RWPE2 (cell line): Measurements from ENCODE around the gene TOR1A.

Experiments
- ATAC-seq: fragments of 200-7000 bp; cut with Tn5 transposase; 3 replicates; pipeline ENCODE4 v1.9.1; 2021; ENCODE audit warnings: low read depth
- DNase-seq: peaks from one replicate; pipeline ENCODE4 v3.0.0-alpha.2; 2020; ENCODE audit warnings: low spot score
- H3K27ac ChIP-seq: fragments of 450-650 bp; 2 replicates; pipeline ENCODE4 v1.5.1; 2017; ENCODE audit warnings: mild to moderate bottlenecking; ENCODE audit not compliant: poor library complexity, severe bottlenecking
- H3K27me3 ChIP-seq: fragments of 250-450 bp; sonication (Bioruptor Pico); 2 replicates; pipeline ENCODE4 v1.5.1; 2021; ENCODE audit warnings: mild to moderate bottlenecking, moderate library complexity; ENCODE audit not compliant: insufficient read depth, poor library complexity, severe bottlenecking
- H3K36me3 ChIP-seq: fragments of 250-450 bp; sonication (Bioruptor Pico); 2 replicates; pipeline ENCODE4 v1.5.1; 2020; ENCODE audit warnings: low read depth, mild to moderate bottlenecking, moderate library complexity
- H3K4me1 ChIP-seq: fragments of 250-450 bp; sonication (Bioruptor Pico); 2 replicates; pipeline ENCODE4 v1.5.1; 2021; ENCODE audit warnings: mild to moderate bottlenecking, moderate library complexity; ENCODE audit not compliant: insufficient read depth, poor library complexity, severe bottlenecking
- H3K4me3 ChIP-seq: fragments of 250-450 bp; sonication (Bioruptor Pico); 2 replicates; pipeline ENCODE4 v1.5.1; 2021; ENCODE audit warnings: mild to moderate bottlenecking, moderate library complexity; ENCODE audit not compliant: severe bottlenecking
- H3K9me3 ChIP-seq: fragments of 250-450 bp; sonication (Bioruptor Pico); 2 replicates; pipeline ENCODE4 v1.5.1; 2021; ENCODE audit warnings: mild to moderate bottlenecking, moderate library complexity; ENCODE audit not compliant: severe bottlenecking
- CTCF ChIP-seq: fragments of 450-650 bp; IDR thresholded peaks from one replicate; pipeline ENCODE4 v1.5.1; 2017; ENCODE audit warnings: mild to moderate bottlenecking, moderate library complexity; ENCODE audit not compliant: poor library complexity, severe bottlenecking

TOR1A gene

GRCh38 chr9:129841071-129841470 is 17.1 kb upstream of the TOR1A start:
- DNase-seq (no peak), ATAC-seq (no peak)
- Histone ChIP-seq H3K27me3 (no peaks in the 10 kb centered on the region), H3K4me1 (peaks cover 9% of the 10 kb centered on the region), H3K9me3 (no peaks in the 10 kb centered on the region), H3K27ac (no peak overlapping the region), H3K36me3 (no peaks in the 10 kb centered on the region), H3K4me3 (no peak overlapping the region)
- TF ChIP-seq CTCF = no peak

GRCh38 chr9:129840034-129840433 is 16.1 kb upstream of the TOR1A start:
- H3K9me3 ChIP-seq = no peaks in the 10 kb centered on the region
- H3K36me3 ChIP-seq = no peaks in the 10 kb centered on the region
- peaks cover 9% of the 10 kb centered on the region for H3K4me1 ChIP-seq
- no peaks in the 10 kb centered on the region for H3K27me3 ChIP-seq
- no peak for DNase-seq
- H3K4me3 ChIP-seq = no peak overlapping the region
- no peak for TF ChIP-seq CTCF
- H3K27ac ChIP-seq = no peak overlapping the region
- no peak for ATAC-seq

GRCh38 chr9:129839324-129840023 is 15.5 kb upstream of the TOR1A start:
- ATAC-seq (no peak), DNase-seq (no peak)
- Histone ChIP-seq H3K36me3 (no peaks in the 10 kb centered on the region), H3K27me3 (no peaks in the 10 kb centered on the region), H3K4me3 (no peak overlapping the region), H3K27ac (peak overlapping the region; percentile 7), H3K9me3 (no peaks in the 10 kb centered on the region), H3K4me1 (peaks cover 9% of the 10 kb centered on the region)
- no peak for TF ChIP-seq CTCF

- peak; percentile 66 for ATAC-seq
- no peak for TF ChIP-seq CTCF
Observed at GRCh38 chr9:129838707-129839259, 14.8 kb upstream of the TOR1A start.

More at GRCh38 chr9:129838707-129839259, 14.8 kb upstream of the TOR1A start:
- no peaks in the 10 kb centered on the region for H3K36me3 ChIP-seq
- no peaks in the 10 kb centered on the region for H3K9me3 ChIP-seq
- DNase-seq = no peak
- H3K27ac ChIP-seq = peak overlapping the region; percentile 7
- no peak overlapping the region for H3K4me3 ChIP-seq
- peaks cover 14% of the 10 kb centered on the region for H3K4me1 ChIP-seq
- no peaks in the 10 kb centered on the region for H3K27me3 ChIP-seq
